ENCODE measurements around the gene LRRC8A.
A peak's percentile ranks its signal among the peaks of the same experiment; 100 is the strongest.

Gene LRRC8A

DNA sequence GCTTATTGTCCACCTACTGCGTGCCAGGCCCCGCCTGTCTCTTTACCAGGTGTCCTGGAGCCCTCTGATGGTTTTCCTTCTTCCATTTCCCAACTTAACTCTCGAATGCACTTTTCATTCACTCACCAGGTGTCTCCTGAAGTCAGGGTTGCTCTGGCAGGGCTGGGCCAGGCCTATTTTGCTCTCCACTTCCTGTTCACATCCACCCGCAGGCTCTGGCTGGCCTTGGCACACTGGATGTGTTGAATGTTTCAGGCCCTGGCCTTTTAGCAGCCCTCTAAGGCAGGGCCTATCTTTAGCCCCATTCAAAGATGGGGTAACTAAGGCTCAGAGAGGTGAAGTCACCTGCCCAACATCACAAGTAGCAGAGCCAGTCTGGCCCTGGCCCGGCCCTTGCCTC is 16.4 kb downstream of the LRRC8A start:
- Histone ChIP-seq H3K4ac (ENCODE audit: low read length) (no peak overlapping the region), H2BK12ac (ENCODE audit: low read length) (no peak overlapping the region), H3K9me3 (replicated peaks in 1 of 2; ENCODE audit: control insufficient read depth in 2 of 2, insufficient read depth in 1 of 2, low read depth in 1 of 2, low read length in 2 of 2) (no peaks in the 10 kb centered on the region), H3K4me1 (ENCODE audit: control insufficient read depth in 2 of 2, insufficient read depth in 1 of 2, low read depth in 1 of 2, low read length in 2 of 2) (peaks cover 0 to 2% of the 10 kb centered on the region in 2 donors), H2AK5ac (ENCODE audit: low read depth, low read length) (no peak overlapping the region), H3K36me3 (replicated peaks in 1 of 2; ENCODE audit: control insufficient read depth in 2 of 2, insufficient read depth in 2 of 2, low read length in 2 of 2) (peaks cover 4 to 60% of the 10 kb centered on the region in 2 donors), H3K18ac (ENCODE audit: low read length) (no peak overlapping the region), H3K79me1 (ENCODE audit: low read depth, low read length) (peaks cover 2% of the 10 kb centered on the region), H3K4me3 (ENCODE audit: low read length in 2 of 2) (no peak overlapping the region), H3K27me3 (ENCODE audit: control insufficient read depth in 3 of 3, insufficient read depth in 3 of 3, low read depth in 1 of 3, low read length in 3 of 3) (no peaks in the 10 kb centered on the region), H4K91ac (ENCODE audit: low read depth, low read length, poor library complexity) (no peak overlapping the region), H3K9ac (ENCODE audit: low read depth, low read length, poor library complexity) (no peak overlapping the region), H3K14ac (ENCODE audit: low read length) (peak overlapping the region; percentile 2), H3K27ac (replicated peaks; ENCODE audit: low read length) (no peak overlapping the region), H2BK5ac (ENCODE audit: low read length) (peak overlapping the region; percentile 66), H2BK120ac (ENCODE audit: low read depth, low read length) (no peak overlapping the region), H2BK15ac (ENCODE audit: low read length) (no peak overlapping the region), H3K23ac (ENCODE audit: low read depth, low read length, poor library complexity) (no peak overlapping the region), H4K8ac (ENCODE audit: low read depth, low read length) (no peak overlapping the region), H3K4me2 (ENCODE audit: insufficient read depth, low read length, poor library complexity, severe bottlenecking) (no peak overlapping the region), H2AFZ (ENCODE audit: low read length) (no peak overlapping the region)
- no CpG with 5 or more reads among the region's 5 CpGs for WGBS, 2 donors (ENCODE audit: extremely low coverage in 2 of 2, insufficient read length in 2 of 2, insufficient replicate concordance in 1 of 2)
- no peak for DNase-seq (ENCODE audit: low spot score)

- H3K27ac ChIP-seq (replicated peaks; ENCODE audit: low read length) = no peak overlapping the region
- no peak overlapping the region for H3K23ac ChIP-seq (ENCODE audit: low read depth, low read length, poor library complexity)
- H2AFZ ChIP-seq (ENCODE audit: low read length) = no peak overlapping the region
- H3K27me3 ChIP-seq (ENCODE audit: control insufficient read depth in 3 of 3, insufficient read depth in 3 of 3, low read depth in 1 of 3, low read length in 3 of 3) = no peaks in the 10 kb centered on the region
- no peak overlapping the region for H3K4me2 ChIP-seq (ENCODE audit: insufficient read depth, low read length, poor library complexity, severe bottlenecking)
- H3K36me3 ChIP-seq (replicated peaks in 1 of 2; ENCODE audit: control insufficient read depth in 2 of 2, insufficient read depth in 2 of 2, low read length in 2 of 2) = peaks cover 4 to 57% of the 10 kb centered on the region in 2 donors
- DNase-seq (ENCODE audit: low spot score) = no peak
- peaks cover 0 to 2% of the 10 kb centered on the region in 2 donors for H3K4me1 ChIP-seq (ENCODE audit: control insufficient read depth in 2 of 2, insufficient read depth in 1 of 2, low read depth in 1 of 2, low read length in 2 of 2)
- no peak overlapping the region for H3K4ac ChIP-seq (ENCODE audit: low read length)
- H2BK5ac ChIP-seq (ENCODE audit: low read length) = peak overlapping the region; percentile 66
- H2AK5ac ChIP-seq (ENCODE audit: low read depth, low read length) = no peak overlapping the region
- H3K14ac ChIP-seq (ENCODE audit: low read length) = peak overlapping the region; percentile 2
- no peak overlapping the region for H2BK12ac ChIP-seq (ENCODE audit: low read length)
- no peak overlapping the region for H4K91ac ChIP-seq (ENCODE audit: low read depth, low read length, poor library complexity)
- H2BK120ac ChIP-seq (ENCODE audit: low read depth, low read length) = no peak overlapping the region
- no peak overlapping the region for H2BK15ac ChIP-seq (ENCODE audit: low read length)
- H3K18ac ChIP-seq (ENCODE audit: low read length) = no peak overlapping the region
- no CpG with 5 or more reads among the region's 18 CpGs for whole genome bisulfite sequencing, 2 donors (ENCODE audit: extremely low coverage in 2 of 2, insufficient read length in 2 of 2, insufficient replicate concordance in 1 of 2)
- H3K9ac ChIP-seq (ENCODE audit: low read depth, low read length, poor library complexity) = no peak overlapping the region
- H4K8ac ChIP-seq (ENCODE audit: low read depth, low read length) = no peak overlapping the region
- H3K9me3 ChIP-seq (replicated peaks in 1 of 2; ENCODE audit: control insufficient read depth in 2 of 2, insufficient read depth in 1 of 2, low read depth in 1 of 2, low read length in 2 of 2) = no peaks in the 10 kb centered on the region
- H3K4me3 ChIP-seq (ENCODE audit: low read length in 2 of 2) = no peak overlapping the region
- H3K79me1 ChIP-seq (ENCODE audit: low read depth, low read length) = peaks cover 2% of the 10 kb centered on the region
Observed at GRCh38 chr9:128898845-128899565, 17.1 kb downstream of the LRRC8A start.

GRCh38 chr9:128899566-128900322 is 17.8 kb downstream of the LRRC8A start:
- no peak overlapping the region for H3K14ac ChIP-seq (ENCODE audit: low read length)
- H3K9ac ChIP-seq (ENCODE audit: low read depth, low read length, poor library complexity) = no peak overlapping the region
- DNase-seq (ENCODE audit: low spot score) = no peak
- H3K36me3 ChIP-seq (replicated peaks in 1 of 2; ENCODE audit: control insufficient read depth in 2 of 2, insufficient read depth in 2 of 2, low read length in 2 of 2) = peaks cover 4 to 56% of the 10 kb centered on the region in 2 donors
- no peak overlapping the region for H3K4me2 ChIP-seq (ENCODE audit: insufficient read depth, low read length, poor library complexity, severe bottlenecking)
- no peak overlapping the region for H3K18ac ChIP-seq (ENCODE audit: low read length)
- no peak overlapping the region for H2AK5ac ChIP-seq (ENCODE audit: low read depth, low read length)
- no peak overlapping the region for H3K4me3 ChIP-seq (ENCODE audit: low read length in 2 of 2)
- H3K27ac ChIP-seq (replicated peaks; ENCODE audit: low read length) = no peak overlapping the region
- H2AFZ ChIP-seq (ENCODE audit: low read length) = no peak overlapping the region
- no peak overlapping the region for H4K8ac ChIP-seq (ENCODE audit: low read depth, low read length)
- H2BK5ac ChIP-seq (ENCODE audit: low read length) = no peak overlapping the region
- H4K91ac ChIP-seq (ENCODE audit: low read depth, low read length, poor library complexity) = no peak overlapping the region
- no peak overlapping the region for H3K4ac ChIP-seq (ENCODE audit: low read length)
- H3K9me3 ChIP-seq (replicated peaks in 1 of 2; ENCODE audit: control insufficient read depth in 2 of 2, insufficient read depth in 1 of 2, low read depth in 1 of 2, low read length in 2 of 2) = no peaks in the 10 kb centered on the region
- peaks cover 2% of the 10 kb centered on the region for H3K79me1 ChIP-seq (ENCODE audit: low read depth, low read length)
- H2BK12ac ChIP-seq (ENCODE audit: low read length) = no peak overlapping the region
- no peak overlapping the region for H2BK15ac ChIP-seq (ENCODE audit: low read length)
- no peak overlapping the region for H2BK120ac ChIP-seq (ENCODE audit: low read depth, low read length)
- H3K23ac ChIP-seq (ENCODE audit: low read depth, low read length, poor library complexity) = no peak overlapping the region
- peaks cover 0 to 2% of the 10 kb centered on the region in 2 donors for H3K4me1 ChIP-seq (ENCODE audit: control insufficient read depth in 2 of 2, insufficient read depth in 1 of 2, low read depth in 1 of 2, low read length in 2 of 2)
- no peaks in the 10 kb centered on the region for H3K27me3 ChIP-seq (ENCODE audit: control insufficient read depth in 3 of 3, insufficient read depth in 3 of 3, low read depth in 1 of 3, low read length in 3 of 3)
- WGBS, 2 donors (ENCODE audit: extremely low coverage in 2 of 2, insufficient read length in 2 of 2, insufficient replicate concordance in 1 of 2) = 100% methylated on average over 2 of the region's 8 CpGs; no CpG with 5 or more reads in 1 of the 2 donors

DNA sequence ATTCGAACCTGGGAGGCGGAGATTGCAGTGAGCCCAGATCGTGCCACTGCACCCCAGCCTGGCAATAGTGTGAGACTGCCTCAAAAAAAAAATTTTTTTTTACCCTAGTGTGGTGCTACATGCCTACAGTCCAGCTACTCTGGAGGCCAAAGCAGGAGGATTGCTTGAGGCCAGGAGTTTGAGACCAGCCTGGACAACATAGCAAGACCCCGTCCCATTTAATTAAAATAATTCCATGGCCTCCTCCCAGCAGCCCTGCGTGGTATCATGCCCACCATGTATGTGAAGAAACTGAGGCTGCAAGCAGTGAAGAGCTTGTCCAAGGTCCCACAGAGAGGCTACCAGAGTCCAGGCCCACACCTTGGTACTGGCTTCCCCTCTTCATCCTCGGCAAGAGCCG is 19.4 kb downstream of the LRRC8A start:
- no peak overlapping the region for H3K4ac ChIP-seq (ENCODE audit: low read length)
- H3K4me3 ChIP-seq (ENCODE audit: low read length in 2 of 2) = no peak overlapping the region
- no peak overlapping the region for H3K4me2 ChIP-seq (ENCODE audit: insufficient read depth, low read length, poor library complexity, severe bottlenecking)
- no peak overlapping the region for H2BK15ac ChIP-seq (ENCODE audit: low read length)
- no peak overlapping the region for H3K27ac ChIP-seq (replicated peaks; ENCODE audit: low read length)
- H3K79me1 ChIP-seq (ENCODE audit: low read depth, low read length) = peaks cover 2% of the 10 kb centered on the region
- no peak overlapping the region for H2BK5ac ChIP-seq (ENCODE audit: low read length)
- H3K18ac ChIP-seq (ENCODE audit: low read length) = no peak overlapping the region
- no peaks in the 10 kb centered on the region for H3K27me3 ChIP-seq (ENCODE audit: control insufficient read depth in 3 of 3, insufficient read depth in 3 of 3, low read depth in 1 of 3, low read length in 3 of 3)
- no peak overlapping the region for H3K14ac ChIP-seq (ENCODE audit: low read length)
- H3K36me3 ChIP-seq (replicated peaks in 1 of 2; ENCODE audit: control insufficient read depth in 2 of 2, insufficient read depth in 2 of 2, low read length in 2 of 2) = peaks cover 4 to 42% of the 10 kb centered on the region in 2 donors
- H3K23ac ChIP-seq (ENCODE audit: low read depth, low read length, poor library complexity) = no peak overlapping the region
- no peak overlapping the region for H4K91ac ChIP-seq (ENCODE audit: low read depth, low read length, poor library complexity)
- no peak overlapping the region for H2AFZ ChIP-seq (ENCODE audit: low read length)
- H2BK120ac ChIP-seq (ENCODE audit: low read depth, low read length) = no peak overlapping the region
- no peak overlapping the region for H4K8ac ChIP-seq (ENCODE audit: low read depth, low read length)
- H2AK5ac ChIP-seq (ENCODE audit: low read depth, low read length) = no peak overlapping the region
- no peak for DNase-seq (ENCODE audit: low spot score)
- no peaks in the 10 kb centered on the region for H3K9me3 ChIP-seq (replicated peaks in 1 of 2; ENCODE audit: control insufficient read depth in 2 of 2, insufficient read depth in 1 of 2, low read depth in 1 of 2, low read length in 2 of 2)
- H3K4me1 ChIP-seq (ENCODE audit: control insufficient read depth in 2 of 2, insufficient read depth in 1 of 2, low read depth in 1 of 2, low read length in 2 of 2) = no peaks in the 10 kb centered on the region
- H3K9ac ChIP-seq (ENCODE audit: low read depth, low read length, poor library complexity) = no peak overlapping the region
- no CpG with 5 or more reads among the region's 7 CpGs for WGBS, 2 donors (ENCODE audit: extremely low coverage in 2 of 2, insufficient read length in 2 of 2, insufficient replicate concordance in 1 of 2)
- no peak overlapping the region for H2BK12ac ChIP-seq (ENCODE audit: low read length)

All from neuronal stem cell (in vitro differentiated cells).